GM12878 (cell line): ENCODE data around the gene IER5L. TPM values are rescaled to one million over a fixed set of nuclear protein-coding genes. Genes with fewer than 3 reads are reported as not detected.

Experiments used
- ATAC-seq: fragments of 200-7000 bp; cut with Tn5 transposase; 3 replicates; pipeline ENCODE4 v1.9.1; 2020; ENCODE audit warnings: mild to moderate bottlenecking, moderate library complexity
- BruUV-seq: library from RNA; stranded (reverse); fragments of 400-500 nt; replicated peaks from 2 replicates; lab custom pipeline; 2021; lab: Mats Ljungman, UMichigan
- CTCF ChIA-PET: fragments of 300-600 bp; sonication (Branson Sonifier 250); formaldehyde crosslinking; extraction: SDS; loops from one replicate; lab custom pipeline; 2021; ENCODE audit warnings: inconsistent platforms; lab: Yijun Ruan, JAX
- POLR2A ChIA-PET: fragments of 350-600 bp; formaldehyde crosslinking; extraction: SDS; loops from one replicate; lab custom pipeline; 2021; ENCODE audit warnings: inconsistent platforms; lab: Charles Lee
- RAD21 ChIA-PET: fragments of 300-600 bp; sonication (Branson Sonifier 250); formaldehyde crosslinking; loops from one replicate; lab custom pipeline; 2023; ENCODE audit warnings: antibody characterized with exemption; ENCODE audit not compliant: unreplicated experiment; lab: Charles Lee
- SMC1A ChIA-PET: fragments of 300-600 bp; sonication (Branson Sonifier 250); formaldehyde crosslinking; loops from one replicate; lab custom pipeline; 2023; ENCODE audit not compliant: unreplicated experiment, uncharacterized antibody; lab: Charles Lee
- DNase-seq: peaks from one replicate; pipeline ENCODE4 v3.0.0-alpha.2; 2011; ENCODE audit warnings: low read depth, low spot score
- FAIRE-seq: peaks from 3 replicates; lab custom pipeline; 2011; peaks lifted over from hg19 to GRCh38; lab: Jason Lieb, UNC
- H2AFZ ChIP-seq: 2 replicates; pipeline ENCODE4 v1.6.0; 2011; ENCODE audit warnings: low read depth, low read length, control low read depth; ENCODE audit not compliant: control insufficient read depth
- H3K27ac ChIP-seq: 2 replicates; pipeline ENCODE4 v1.5.1; 2011; ENCODE audit warnings: control low read depth; ENCODE audit not compliant: control insufficient read depth, insufficient read depth
- H3K27me3 ChIP-seq, 2 experiments: replicated peaks in 1 of 2; 2 replicates each; pipeline versions ENCODE4 v1.6.0 to v1.6.1; 2011; ENCODE audit warnings: low read length in 1 of 2; ENCODE audit not compliant: control insufficient read depth in 2 of 2, insufficient read depth in 2 of 2
- H3K36me3 ChIP-seq, 2 experiments: 2 replicates each; pipeline ENCODE4 v1.5.1; 2011; ENCODE audit warnings: low read length in 1 of 2; ENCODE audit not compliant: control insufficient read depth in 2 of 2, insufficient read depth in 2 of 2
- H3K4me1 ChIP-seq: 2 replicates; pipeline ENCODE4 v1.6.1; 2011; ENCODE audit warnings: mild to moderate bottlenecking, low read length, moderate library complexity, mixed read lengths; ENCODE audit not compliant: control insufficient read depth, insufficient read depth
- H3K4me2 ChIP-seq: 2 replicates; pipeline ENCODE4 v1.6.0; 2011; ENCODE audit warnings: control low read depth; ENCODE audit not compliant: control insufficient read depth, insufficient read depth
- H3K4me3 ChIP-seq: fragments of 200-600 bp; sonication (generic); 2 replicates; pipeline ENCODE4 v1.5.1; 2016
- H3K79me2 ChIP-seq: 2 replicates; pipeline ENCODE4 v1.6.0; 2011; ENCODE audit warnings: low read length; ENCODE audit not compliant: control insufficient read depth, insufficient read depth
- H3K9ac ChIP-seq: 2 replicates; pipeline ENCODE4 v1.8.0; 2011; ENCODE audit warnings: low read length, control low read depth, mixed read lengths; ENCODE audit not compliant: control insufficient read depth, insufficient read depth
- H3K9me3 ChIP-seq: replicated peaks from 3 replicates; pipeline ENCODE4 v1.5.1; 2011; ENCODE audit warnings: mild to moderate bottlenecking, low read length; ENCODE audit not compliant: control insufficient read depth, insufficient read depth
- H4K20me1 ChIP-seq: 2 replicates; pipeline ENCODE4 v1.6.0; 2011; ENCODE audit not compliant: control insufficient read depth, insufficient read depth
- ATF7 ChIP-seq: fragments of 450-650 bp; IDR thresholded peaks from 2 replicates; pipeline ENCODE4 v1.6.1; 2016; ENCODE audit warnings: low read depth, mild to moderate bottlenecking
- CBX3 ChIP-seq: fragments of 200-600 bp; sonication (generic); IDR thresholded peaks from 2 replicates; pipeline ENCODE4 v1.6.1; 2016; ENCODE audit warnings: low read depth, borderline replicate concordance
- CHD1 ChIP-seq: IDR thresholded peaks from 2 replicates; pipeline ENCODE4 v1.6.1; 2012; ENCODE audit warnings: low read depth, low read length, improper control_type of control experiment
- WRNIP1 ChIP-seq: IDR thresholded peaks from 2 replicates; pipeline ENCODE4 v1.6.1; 2011; ENCODE audit warnings: low read depth, low read length, improper control_type of control experiment, borderline replicate concordance
- WGBS: methylation state at CpG from one replicate; pipeline ENCODE4 v1.1.6; 2016; ENCODE audit warnings: low lambda C conversion rate; ENCODE audit not compliant: insufficient replicate concordance, insufficient coverage; ENCODE audit errors: missing lambda C conversion rate; 5-methylcytosine and 5-hydroxymethylcytosine counted together
- in situ Hi-C: fragments of 300-500 bp; cut with MboI; formaldehyde crosslinking; loops from 9 replicates; pipeline ENCODE4 v1.14.3; 2018; ENCODE audit warnings: mixed read lengths
- intact Hi-C: fragments of 100-400 bp; cut with micrococcal nuclease; formaldehyde crosslinking; loops from one replicate; pipeline ENCODE4 v1.14.2; 2022; ENCODE audit not compliant: unreplicated experiment
- polyA plus RNA-seq, 11 experiments: library from polyadenylated mRNA; depleted of rRNA in 4 of 11; unstranded in 6 of 11; stranded (reverse) in 5 of 11; fragments of >200 nt; fragmentation: Nextera tagmentation in 4 of 11; fragmentation: Illumina TruSeq in 1 of 11; extraction: Ambion mirVana in 4 of 11; extraction: Trizol in 1 of 11; gene quantifications; 1 replicate in 1 of 11; 2 replicates in 10 of 11; pipeline versions ENCODE4 v1.2.1 to v1.2.3, GENCODE V29; 2011 to 2016; ENCODE audit warnings: inconsistent platforms in 2 of 11, missing spikeins in 2 of 11, low read depth in 1 of 11
- total RNA-seq, 4 experiments: library from RNA; depleted of rRNA in 3 of 4; stranded (reverse); fragments of >200 nt in 3 of 4; fragmentation: Illumina TruSeq in 1 of 4; extraction: Trizol in 1 of 4; gene quantifications; 2 replicates each; pipeline versions ENCODE4 v1.2.1 to v1.2.3, GENCODE V29; 2013 to 2021
- TF ChIP-seq, protein P1 (sequence below): IDR thresholded peaks from 2 replicates; pipeline ENCODE4 v1.6.1; 2012; ENCODE audit warnings: improper control_type of control experiment, low read depth, low read length; ENCODE audit not compliant: insufficient replicate concordance
- TF ChIP-seq, protein P2 (sequence below): fragments of 450-650 bp; IDR thresholded peaks from 2 replicates; pipeline ENCODE4 v1.6.1; 2017; ENCODE audit warnings: mild to moderate bottlenecking, moderate library complexity

Gene IER5L
- total and polyA plus RNA-seq, 10 of the 15 experiments (the other 5 are each of a cell fraction or from before 2014, with no cell fraction given), result 0.04 to 1.4 (median 0.17) TPM

DNA sequence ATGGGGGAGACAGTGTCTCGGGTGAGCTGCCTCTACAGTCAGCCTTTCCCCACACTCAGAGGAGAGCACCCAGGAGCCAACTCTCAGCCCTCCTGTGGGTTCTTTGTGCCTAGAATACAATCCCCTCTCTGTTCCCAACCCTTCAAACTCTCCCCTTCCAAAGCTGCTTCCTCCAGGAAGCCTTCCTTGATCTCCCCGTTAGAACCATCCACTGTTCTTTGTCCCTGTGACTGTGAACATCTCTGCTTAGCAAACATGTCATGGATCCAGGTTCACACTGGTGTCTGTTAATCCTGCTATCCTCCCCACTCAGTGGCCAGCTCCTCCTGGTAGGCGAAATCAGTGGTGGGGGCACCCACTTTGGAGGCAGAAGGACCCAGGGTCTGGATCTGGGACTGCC lies 16.2 kb upstream of the IER5L start:
- Histone ChIP-seq H3K9me3 (no peaks in the 10 kb centered on the region; the same call in 2 of the 3 replicates), H3K36me3 (no peaks in the 10 kb centered on the region), H3K27ac (no peak overlapping the region), H4K20me1 (no peaks in the 10 kb centered on the region), H3K4me3 (no peak overlapping the region), H3K79me2 (no peaks in the 10 kb centered on the region), H3K9ac (no peak overlapping the region), H3K4me1 (no peaks in the 10 kb centered on the region), H3K27me3 (peaks cover 0 to 5% of the 10 kb centered on the region in 2 experiments; a peak in 3 of 4 replicates), H2AFZ (no peak overlapping the region), H3K4me2 (no peak overlapping the region)
- CTCF ChIA-PET, result interaction anchor here (0.8 kb wide), 1 partner anchor 431 kb away, joined by 3 read pairs; no protein-coding TSS in a partner anchor
- RAD21 ChIA-PET, result no interaction called here
- 0% methylated on average over 3 of the region's 3 CpGs for WGBS
- DNase-seq, result no peak
- TF ChIP-seq, protein P1, sequence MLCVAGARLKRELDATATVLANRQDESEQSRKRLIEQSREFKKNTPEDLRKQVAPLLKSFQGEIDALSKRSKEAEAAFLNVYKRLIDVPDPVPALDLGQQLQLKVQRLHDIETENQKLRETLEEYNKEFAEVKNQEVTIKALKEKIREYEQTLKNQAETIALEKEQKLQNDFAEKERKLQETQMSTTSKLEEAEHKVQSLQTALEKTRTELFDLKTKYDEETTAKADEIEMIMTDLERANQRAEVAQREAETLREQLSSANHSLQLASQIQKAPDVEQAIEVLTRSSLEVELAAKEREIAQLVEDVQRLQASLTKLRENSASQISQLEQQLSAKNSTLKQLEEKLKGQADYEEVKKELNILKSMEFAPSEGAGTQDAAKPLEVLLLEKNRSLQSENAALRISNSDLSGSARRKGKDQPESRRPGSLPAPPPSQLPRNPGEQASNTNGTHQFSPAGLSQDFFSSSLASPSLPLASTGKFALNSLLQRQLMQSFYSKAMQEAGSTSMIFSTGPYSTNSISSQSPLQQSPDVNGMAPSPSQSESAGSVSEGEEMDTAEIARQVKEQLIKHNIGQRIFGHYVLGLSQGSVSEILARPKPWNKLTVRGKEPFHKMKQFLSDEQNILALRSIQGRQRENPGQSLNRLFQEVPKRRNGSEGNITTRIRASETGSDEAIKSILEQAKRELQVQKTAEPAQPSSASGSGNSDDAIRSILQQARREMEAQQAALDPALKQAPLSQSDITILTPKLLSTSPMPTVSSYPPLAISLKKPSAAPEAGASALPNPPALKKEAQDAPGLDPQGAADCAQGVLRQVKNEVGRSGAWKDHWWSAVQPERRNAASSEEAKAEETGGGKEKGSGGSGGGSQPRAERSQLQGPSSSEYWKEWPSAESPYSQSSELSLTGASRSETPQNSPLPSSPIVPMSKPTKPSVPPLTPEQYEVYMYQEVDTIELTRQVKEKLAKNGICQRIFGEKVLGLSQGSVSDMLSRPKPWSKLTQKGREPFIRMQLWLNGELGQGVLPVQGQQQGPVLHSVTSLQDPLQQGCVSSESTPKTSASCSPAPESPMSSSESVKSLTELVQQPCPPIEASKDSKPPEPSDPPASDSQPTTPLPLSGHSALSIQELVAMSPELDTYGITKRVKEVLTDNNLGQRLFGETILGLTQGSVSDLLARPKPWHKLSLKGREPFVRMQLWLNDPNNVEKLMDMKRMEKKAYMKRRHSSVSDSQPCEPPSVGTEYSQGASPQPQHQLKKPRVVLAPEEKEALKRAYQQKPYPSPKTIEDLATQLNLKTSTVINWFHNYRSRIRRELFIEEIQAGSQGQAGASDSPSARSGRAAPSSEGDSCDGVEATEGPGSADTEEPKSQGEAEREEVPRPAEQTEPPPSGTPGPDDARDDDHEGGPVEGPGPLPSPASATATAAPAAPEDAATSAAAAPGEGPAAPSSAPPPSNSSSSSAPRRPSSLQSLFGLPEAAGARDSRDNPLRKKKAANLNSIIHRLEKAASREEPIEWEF, result no peak
- TF ChIP-seq, protein P2, sequence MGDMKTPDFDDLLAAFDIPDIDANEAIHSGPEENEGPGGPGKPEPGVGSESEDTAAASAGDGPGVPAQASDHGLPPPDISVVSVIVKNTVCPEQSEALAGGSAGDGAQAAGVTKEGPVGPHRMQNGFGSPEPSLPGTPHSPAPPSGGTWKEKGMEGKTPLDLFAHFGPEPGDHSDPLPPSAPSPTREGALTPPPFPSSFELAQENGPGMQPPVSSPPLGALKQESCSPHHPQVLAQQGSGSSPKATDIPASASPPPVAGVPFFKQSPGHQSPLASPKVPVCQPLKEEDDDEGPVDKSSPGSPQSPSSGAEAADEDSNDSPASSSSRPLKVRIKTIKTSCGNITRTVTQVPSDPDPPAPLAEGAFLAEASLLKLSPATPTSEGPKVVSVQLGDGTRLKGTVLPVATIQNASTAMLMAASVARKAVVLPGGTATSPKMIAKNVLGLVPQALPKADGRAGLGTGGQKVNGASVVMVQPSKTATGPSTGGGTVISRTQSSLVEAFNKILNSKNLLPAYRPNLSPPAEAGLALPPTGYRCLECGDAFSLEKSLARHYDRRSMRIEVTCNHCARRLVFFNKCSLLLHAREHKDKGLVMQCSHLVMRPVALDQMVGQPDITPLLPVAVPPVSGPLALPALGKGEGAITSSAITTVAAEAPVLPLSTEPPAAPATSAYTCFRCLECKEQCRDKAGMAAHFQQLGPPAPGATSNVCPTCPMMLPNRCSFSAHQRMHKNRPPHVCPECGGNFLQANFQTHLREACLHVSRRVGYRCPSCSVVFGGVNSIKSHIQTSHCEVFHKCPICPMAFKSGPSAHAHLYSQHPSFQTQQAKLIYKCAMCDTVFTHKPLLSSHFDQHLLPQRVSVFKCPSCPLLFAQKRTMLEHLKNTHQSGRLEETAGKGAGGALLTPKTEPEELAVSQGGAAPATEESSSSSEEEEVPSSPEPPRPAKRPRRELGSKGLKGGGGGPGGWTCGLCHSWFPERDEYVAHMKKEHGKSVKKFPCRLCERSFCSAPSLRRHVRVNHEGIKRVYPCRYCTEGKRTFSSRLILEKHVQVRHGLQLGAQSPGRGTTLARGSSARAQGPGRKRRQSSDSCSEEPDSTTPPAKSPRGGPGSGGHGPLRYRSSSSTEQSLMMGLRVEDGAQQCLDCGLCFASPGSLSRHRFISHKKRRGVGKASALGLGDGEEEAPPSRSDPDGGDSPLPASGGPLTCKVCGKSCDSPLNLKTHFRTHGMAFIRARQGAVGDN, result no peak
- no peak for TF ChIP-seq CHD1
- TF ChIP-seq ATF7, result no peak
- no peak for TF ChIP-seq WRNIP1
- no peak for TF ChIP-seq CBX3
- intact Hi-C loops (no loop called here), in situ Hi-C loops (no loop called here)
- no peak for FAIRE-seq
- BruUV-seq, result no TSS peak
- POLR2A ChIA-PET, result interaction anchor here (0.6 to 1.1 kb wide), 2 partner anchors 16 to 22 kb away, joined by 3 read pairs; partner anchors contain the start of gene IER5L
- ATAC-seq, result no peak
- SMC1A ChIA-PET, result interaction anchor here (0.9 kb wide), 1 partner anchor 20 kb away, joined by 4 read pairs; no protein-coding TSS in a partner anchor
